Stimulated activated memory B cell treated with anti-CD40 and anti-IgM and Interleukin-4, amounts not matched to agents 10 μg/mL and 1 μg/mL and 100 μg/mL, for 72 hours (primary cell): Measurements from ENCODE around the gene DNTT.

Experiments
- ATAC-seq: fragments of 150-1000 bp; cut with Tn5 transposase; 2 replicates; pipeline ENCODE4 v1.10.0; 2021
- H3K27ac Mint-ChIP-seq: one replicate; pipeline ENCODE4 v1.8.0; 2022; ENCODE audit warnings: mild to moderate bottlenecking, mixed read lengths
- H3K27me3 Mint-ChIP-seq: one replicate; pipeline ENCODE4 v1.8.0; 2022; ENCODE audit warnings: mixed read lengths
- H3K36me3 Mint-ChIP-seq: one replicate; pipeline ENCODE4 v1.8.0; 2022; ENCODE audit warnings: mixed read lengths
- H3K4me1 Mint-ChIP-seq: one replicate; pipeline ENCODE4 v1.8.0; 2022; ENCODE audit warnings: mixed read lengths
- H3K4me3 Mint-ChIP-seq: one replicate; pipeline ENCODE4 v1.8.0; 2022; ENCODE audit warnings: mild to moderate bottlenecking, moderate library complexity, mixed read lengths
- H3K9me3 Mint-ChIP-seq: one replicate; pipeline ENCODE4 v1.8.0; 2022; ENCODE audit warnings: mixed read lengths

DNTT gene

GRCh38 chr10:96365571-96365970, 61.3 kb downstream of the DNTT start:
- no peak overlapping the region for H3K27ac Mint-ChIP-seq
- no peaks in the 10 kb centered on the region for H3K36me3 Mint-ChIP-seq
- no peaks in the 10 kb centered on the region for H3K27me3 Mint-ChIP-seq
- no peaks in the 10 kb centered on the region for H3K4me1 Mint-ChIP-seq
- no peaks in the 10 kb centered on the region for H3K9me3 Mint-ChIP-seq
- ATAC-seq, result no peak
- H3K4me3 Mint-ChIP-seq, result no peak overlapping the region

GRCh38 chr10:96366508-96366907, 62.3 kb downstream of the DNTT start:
- Mint-ChIP-seq H3K4me1 (no peaks in the 10 kb centered on the region), H3K36me3 (no peaks in the 10 kb centered on the region), H3K9me3 (no peaks in the 10 kb centered on the region), H3K27ac (no peak overlapping the region), H3K27me3 (peaks cover 2% of the 10 kb centered on the region), H3K4me3 (no peak overlapping the region)
- no peak for ATAC-seq

GRCh38 chr10:96367470-96367869, 63.2 kb downstream of the DNTT start:
- no peak for ATAC-seq
- Mint-ChIP-seq H3K36me3 (no peaks in the 10 kb centered on the region), H3K27me3 (peaks cover 11% of the 10 kb centered on the region), H3K27ac (no peak overlapping the region), H3K4me3 (no peak overlapping the region), H3K9me3 (no peaks in the 10 kb centered on the region), H3K4me1 (no peaks in the 10 kb centered on the region)

GRCh38 chr10:96368971-96369370, 64.7 kb downstream of the DNTT start:
- H3K36me3 Mint-ChIP-seq, result no peaks in the 10 kb centered on the region
- ATAC-seq, result no peak
- peaks cover 26% of the 10 kb centered on the region for H3K27me3 Mint-ChIP-seq
- no peak overlapping the region for H3K27ac Mint-ChIP-seq
- H3K9me3 Mint-ChIP-seq, result no peaks in the 10 kb centered on the region
- no peak overlapping the region for H3K4me3 Mint-ChIP-seq
- no peaks in the 10 kb centered on the region for H3K4me1 Mint-ChIP-seq

- H3K36me3 Mint-ChIP-seq, result no peaks in the 10 kb centered on the region
- H3K4me3 Mint-ChIP-seq, result no peak overlapping the region
- no peak for ATAC-seq
- peaks cover 10% of the 10 kb centered on the region for H3K4me1 Mint-ChIP-seq
- H3K27ac Mint-ChIP-seq, result no peak overlapping the region
- peaks cover 34% of the 10 kb centered on the region for H3K27me3 Mint-ChIP-seq
- H3K9me3 Mint-ChIP-seq, result no peaks in the 10 kb centered on the region
These were observed 65.8 kb downstream of the DNTT start for GRCh38 chr10:96369890-96370583.

GRCh38 chr10:96370584-96371157, 66.4 kb downstream of the DNTT start:
- no peak overlapping the region for H3K27ac Mint-ChIP-seq
- no peak overlapping the region for H3K4me3 Mint-ChIP-seq
- H3K36me3 Mint-ChIP-seq, result no peaks in the 10 kb centered on the region
- no peaks in the 10 kb centered on the region for H3K9me3 Mint-ChIP-seq
- H3K4me1 Mint-ChIP-seq, result peaks cover 16% of the 10 kb centered on the region
- ATAC-seq, result no peak
- H3K27me3 Mint-ChIP-seq, result peaks cover 34% of the 10 kb centered on the region

GRCh38 chr10:96371356-96371755, 67.1 kb downstream of the DNTT start:
- H3K4me1 Mint-ChIP-seq, result peaks cover 20% of the 10 kb centered on the region
- peaks cover 34% of the 10 kb centered on the region for H3K27me3 Mint-ChIP-seq
- H3K4me3 Mint-ChIP-seq, result no peak overlapping the region
- H3K9me3 Mint-ChIP-seq, result no peaks in the 10 kb centered on the region
- H3K27ac Mint-ChIP-seq, result no peak overlapping the region
- ATAC-seq, result no peak
- H3K36me3 Mint-ChIP-seq, result no peaks in the 10 kb centered on the region

- no peak overlapping the region for H3K27ac Mint-ChIP-seq
- no peaks in the 10 kb centered on the region for H3K36me3 Mint-ChIP-seq
- no peak for ATAC-seq
- H3K4me1 Mint-ChIP-seq, result peaks cover 25% of the 10 kb centered on the region
- peak overlapping the region; percentile 35 for H3K4me3 Mint-ChIP-seq
- H3K27me3 Mint-ChIP-seq, result peaks cover 42% of the 10 kb centered on the region
- no peaks in the 10 kb centered on the region for H3K9me3 Mint-ChIP-seq
These were observed 69.8 kb downstream of the DNTT start for GRCh38 chr10:96374004-96374403.

GRCh38 chr10:96374639-96374984, 70.4 kb downstream of the DNTT start:
- H3K27me3 Mint-ChIP-seq, result peaks cover 42% of the 10 kb centered on the region
- no peaks in the 10 kb centered on the region for H3K36me3 Mint-ChIP-seq
- no peak for ATAC-seq
- no peaks in the 10 kb centered on the region for H3K9me3 Mint-ChIP-seq
- H3K4me3 Mint-ChIP-seq, result peak overlapping the region; percentile 72
- peaks cover 25% of the 10 kb centered on the region for H3K4me1 Mint-ChIP-seq
- no peak overlapping the region for H3K27ac Mint-ChIP-seq

GRCh38 chr10:96374985-96375830, 71.0 kb downstream of the DNTT start:
- H3K9me3 Mint-ChIP-seq, result no peaks in the 10 kb centered on the region
- H3K4me3 Mint-ChIP-seq, result peak overlapping the region; percentile 72
- peaks cover 42% of the 10 kb centered on the region for H3K27me3 Mint-ChIP-seq
- peaks cover 25% of the 10 kb centered on the region for H3K4me1 Mint-ChIP-seq
- ATAC-seq, result peak; percentile 77
- H3K27ac Mint-ChIP-seq, result no peak overlapping the region
- no peaks in the 10 kb centered on the region for H3K36me3 Mint-ChIP-seq

GRCh38 chr10:96376483-96376882, 72.2 kb downstream of the DNTT start:
- Mint-ChIP-seq H3K36me3 (no peaks in the 10 kb centered on the region), H3K27me3 (peaks cover 48% of the 10 kb centered on the region), H3K9me3 (no peaks in the 10 kb centered on the region), H3K4me1 (peaks cover 25% of the 10 kb centered on the region), H3K27ac (no peak overlapping the region), H3K4me3 (no peak overlapping the region)
- ATAC-seq, result peak; percentile 58

- Mint-ChIP-seq H3K4me3 (no peak overlapping the region), H3K4me1 (peaks cover 25% of the 10 kb centered on the region), H3K36me3 (no peaks in the 10 kb centered on the region), H3K27me3 (peaks cover 43% of the 10 kb centered on the region), H3K9me3 (no peaks in the 10 kb centered on the region), H3K27ac (no peak overlapping the region)
- no peak for ATAC-seq
These were observed 73.6 kb downstream of the DNTT start for GRCh38 chr10:96377816-96378294.

GRCh38 chr10:96378741-96379140, 74.5 kb downstream of the DNTT start:
- no peaks in the 10 kb centered on the region for H3K9me3 Mint-ChIP-seq
- H3K36me3 Mint-ChIP-seq, result no peaks in the 10 kb centered on the region
- no peak overlapping the region for H3K4me3 Mint-ChIP-seq
- H3K27me3 Mint-ChIP-seq, result peaks cover 39% of the 10 kb centered on the region
- ATAC-seq, result no peak
- no peak overlapping the region for H3K27ac Mint-ChIP-seq
- peaks cover 25% of the 10 kb centered on the region for H3K4me1 Mint-ChIP-seq

GRCh38 chr10:96379758-96380157, 75.5 kb downstream of the DNTT start:
- H3K4me1 Mint-ChIP-seq, result peaks cover 17% of the 10 kb centered on the region
- H3K9me3 Mint-ChIP-seq, result no peaks in the 10 kb centered on the region
- H3K27ac Mint-ChIP-seq, result no peak overlapping the region
- no peaks in the 10 kb centered on the region for H3K36me3 Mint-ChIP-seq
- no peak for ATAC-seq
- H3K27me3 Mint-ChIP-seq, result peaks cover 39% of the 10 kb centered on the region
- H3K4me3 Mint-ChIP-seq, result no peak overlapping the region

GRCh38 chr10:96380821-96381220, 76.6 kb downstream of the DNTT start:
- Mint-ChIP-seq H3K36me3 (no peaks in the 10 kb centered on the region), H3K4me1 (peaks cover 8% of the 10 kb centered on the region), H3K4me3 (no peak overlapping the region), H3K9me3 (no peaks in the 10 kb centered on the region), H3K27ac (no peak overlapping the region), H3K27me3 (peaks cover 41% of the 10 kb centered on the region)
- ATAC-seq, result no peak
